Mesenchymal stem cell (in vitro differentiated cells and primary cell): Measurements from ENCODE around the gene SOX10.

Source experiments
- DNase-seq: peaks from one replicate; pipeline ENCODE4 v3.0.0-alpha.2; 2013
- H2AFZ ChIP-seq: one replicate; pipeline ENCODE4 v1.6.1; 2013; ENCODE audit warnings: low read depth, mild to moderate bottlenecking, control low read depth, inconsistent platforms, low read length, moderate library complexity
- H2AK5ac ChIP-seq: 2 replicates; pipeline ENCODE4 v1.6.1; 2013; ENCODE audit warnings: low read length, moderate library complexity, mild to moderate bottlenecking, inconsistent platforms; ENCODE audit not compliant: severe bottlenecking
- H2BK120ac ChIP-seq: one replicate; pipeline ENCODE4 v1.6.1; 2013; ENCODE audit warnings: low read depth, mild to moderate bottlenecking, inconsistent platforms, low read length, moderate library complexity
- H2BK12ac ChIP-seq, 2 experiments: one replicate each; pipeline ENCODE4 v1.6.1; 2013; ENCODE audit warnings: inconsistent platforms in 2 of 2, low read length in 2 of 2, mild to moderate bottlenecking in 2 of 2, moderate library complexity in 2 of 2, control low read depth in 1 of 2
- H2BK15ac ChIP-seq: one replicate; pipeline ENCODE4 v1.6.1; 2013; ENCODE audit warnings: mild to moderate bottlenecking, low read depth, inconsistent platforms; ENCODE audit not compliant: poor library complexity, severe bottlenecking
- H2BK5ac ChIP-seq: 2 replicates; pipeline ENCODE4 v1.6.1; 2013; ENCODE audit warnings: low read depth, mild to moderate bottlenecking, low read length, control low read depth, inconsistent platforms; ENCODE audit not compliant: poor library complexity, severe bottlenecking
- H3K14ac ChIP-seq, 2 experiments: one replicate each; pipeline ENCODE4 v1.6.1; 2013; ENCODE audit warnings: inconsistent platforms in 2 of 2, low read length in 2 of 2, control low read depth in 1 of 2, mild to moderate bottlenecking in 1 of 2, moderate library complexity in 1 of 2
- H3K18ac ChIP-seq, 2 experiments: one replicate each; pipeline ENCODE4 v1.6.1; 2013; ENCODE audit warnings: inconsistent platforms in 2 of 2, low read length in 2 of 2, control low read depth in 1 of 2, low read depth in 1 of 2, mild to moderate bottlenecking in 1 of 2
- H3K23ac ChIP-seq, 2 experiments: one replicate each; pipeline ENCODE4 v1.6.1; 2013; ENCODE audit warnings: inconsistent platforms in 2 of 2, low read length in 2 of 2, mild to moderate bottlenecking in 2 of 2, moderate library complexity in 2 of 2, control low read depth in 1 of 2
- H3K27ac ChIP-seq: 2 replicates; pipeline ENCODE4 v1.5.1; 2013; ENCODE audit warnings: mild to moderate bottlenecking, moderate library complexity, low read length, control low read depth, inconsistent platforms; ENCODE audit not compliant: poor library complexity, severe bottlenecking
- H3K27me3 ChIP-seq, 2 experiments: 2 replicates each; pipeline versions ENCODE4 v1.6.1 to v1.7.0; 2013; ENCODE audit warnings: low read length in 2 of 2, mild to moderate bottlenecking in 2 of 2, moderate library complexity in 2 of 2, control low read depth in 1 of 2, inconsistent platforms in 1 of 2; ENCODE audit not compliant: control insufficient read depth in 1 of 2, insufficient read depth in 1 of 2
- H3K36me3 ChIP-seq, 2 experiments: 2 replicates each; pipeline versions ENCODE4 v1.6.1 to v1.7.0; 2013; ENCODE audit warnings: low read length in 2 of 2, control low read depth in 1 of 2, inconsistent platforms in 1 of 2, low read depth in 1 of 2, mild to moderate bottlenecking in 1 of 2; ENCODE audit not compliant: insufficient read depth in 2 of 2, control insufficient read depth in 1 of 2
- H3K4ac ChIP-seq, 2 experiments: one replicate each; pipeline ENCODE4 v1.6.1; 2013; ENCODE audit warnings: inconsistent platforms in 2 of 2, low read length in 2 of 2, mild to moderate bottlenecking in 2 of 2, moderate library complexity in 2 of 2, control low read depth in 1 of 2, low read depth in 1 of 2
- H3K4me1 ChIP-seq: 2 replicates; pipeline ENCODE4 v1.6.1; 2013; ENCODE audit warnings: low read depth, low read length, control low read depth; ENCODE audit not compliant: control insufficient read depth, insufficient read depth
- H3K4me2 ChIP-seq: 2 replicates; pipeline ENCODE4 v1.6.1; 2013; ENCODE audit warnings: low read length, mild to moderate bottlenecking, inconsistent platforms; ENCODE audit not compliant: poor library complexity, severe bottlenecking
- H3K4me3 ChIP-seq, 2 experiments: 2 replicates each; pipeline versions ENCODE4 v1.5.1 to v1.7.0; 2013; ENCODE audit warnings: low read length in 2 of 2, mild to moderate bottlenecking in 2 of 2, control low read depth in 1 of 2, low read depth in 1 of 2; ENCODE audit not compliant: insufficient read depth in 1 of 2
- H3K79me1 ChIP-seq: replicated peaks from 2 replicates; pipeline ENCODE4 v1.6.1; 2013; ENCODE audit warnings: mild to moderate bottlenecking, control low read depth, low read length, inconsistent platforms; ENCODE audit not compliant: poor library complexity, severe bottlenecking
- H3K9ac ChIP-seq: 2 replicates; pipeline ENCODE4 v1.7.0; 2013; ENCODE audit warnings: mild to moderate bottlenecking, low read length, moderate library complexity
- H3K9me3 ChIP-seq: 2 replicates; pipeline ENCODE4 v1.7.0; 2013; ENCODE audit warnings: mild to moderate bottlenecking, low read length; ENCODE audit not compliant: control insufficient read depth
- H4K8ac ChIP-seq: one replicate; pipeline ENCODE4 v1.6.1; 2013; ENCODE audit warnings: inconsistent platforms, mild to moderate bottlenecking, low read length, moderate library complexity
- H4K91ac ChIP-seq: one replicate; pipeline ENCODE4 v1.6.1; 2013; ENCODE audit warnings: mild to moderate bottlenecking, low read length, inconsistent platforms
- whole genome bisulfite sequencing: methylation state at CpG from one replicate; pipeline ENCODE4 v1.1.7; 2013; ENCODE audit warnings: mixed read lengths; 5-methylcytosine and 5-hydroxymethylcytosine counted together

SOX10 gene

DNA sequence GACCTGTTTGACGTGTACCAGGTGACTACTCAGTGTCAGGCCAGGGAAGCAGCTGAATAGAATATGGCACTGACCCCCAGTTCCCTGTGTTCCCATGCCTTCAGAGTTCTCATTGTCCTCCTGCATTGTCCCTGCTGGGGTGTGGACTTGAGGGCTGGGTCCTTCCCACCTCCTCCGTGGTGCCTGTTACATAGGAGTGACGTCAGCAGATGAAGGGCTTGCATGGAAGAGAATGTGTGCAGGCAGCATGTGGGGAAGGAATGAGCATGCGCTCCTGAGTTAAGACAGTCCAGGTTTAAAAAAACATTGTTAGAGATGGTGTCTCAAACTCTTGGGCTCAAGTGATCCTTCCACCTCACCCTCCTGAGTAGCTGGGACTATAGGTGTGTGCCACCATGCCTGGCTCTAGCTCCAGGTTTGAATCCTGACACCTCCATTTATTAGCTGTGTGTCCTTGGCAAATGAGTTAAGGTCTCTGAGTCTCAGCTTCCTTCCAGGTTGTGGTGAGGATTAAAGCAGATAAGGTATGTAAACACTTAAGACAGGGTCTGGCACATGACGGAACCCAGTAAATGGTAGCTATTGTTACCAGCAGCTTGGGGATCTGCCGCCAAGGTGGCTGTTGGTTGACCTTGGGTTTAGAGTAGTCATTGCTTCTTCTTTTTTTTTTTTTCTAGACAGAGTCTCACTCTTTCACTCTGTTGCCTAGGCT is 7.5 kb upstream of the SOX10 start:
- Histone ChIP-seq H3K79me1 (no peaks in the 10 kb centered on the region), H3K18ac (no peak overlapping the region), H3K9ac (no peak overlapping the region), H3K36me3 (no peaks in the 10 kb centered on the region), H3K4ac (no peak overlapping the region), H3K9me3 (no peaks in the 10 kb centered on the region), H4K91ac (no peak overlapping the region), H2AK5ac (no peak overlapping the region), H2BK15ac (no peak overlapping the region), H4K8ac (no peak overlapping the region), H3K27me3 (peaks cover 3 to 31% of the 10 kb centered on the region in 2 experiments), H3K14ac (peak overlapping the region in 1 of 2 experiments; percentile 64), H3K23ac (no peak overlapping the region), H3K27ac (no peak overlapping the region), H2BK12ac (no peak overlapping the region), H3K4me2 (no peak overlapping the region), H3K4me1 (no peaks in the 10 kb centered on the region), H3K4me3 (no peak overlapping the region), H2BK5ac (no peak overlapping the region), H2AFZ (no peak overlapping the region), H2BK120ac (no peak overlapping the region)
- 85% methylated on average over 6 of the region's 6 CpGs for WGBS
- no peak for DNase-seq

DNA sequence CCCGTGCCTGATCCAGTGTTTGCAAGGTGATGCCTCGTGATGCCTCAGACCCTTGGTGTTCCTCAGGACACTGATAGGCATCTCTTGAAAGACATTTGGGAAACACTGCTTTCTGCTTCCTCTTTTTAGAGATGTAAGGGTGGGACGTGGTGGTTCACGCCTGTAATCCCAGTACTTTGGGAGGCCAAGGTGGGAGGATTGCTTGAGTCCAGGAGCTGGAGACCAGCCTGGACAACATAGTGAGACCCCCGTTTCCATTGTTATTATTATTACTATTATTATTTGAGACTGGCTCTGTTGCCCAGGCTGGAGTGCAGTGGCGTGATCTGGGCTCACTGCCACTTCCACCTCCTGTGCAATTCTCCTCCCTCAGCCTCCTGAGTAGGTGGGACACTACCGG is 6.5 kb upstream of the SOX10 start:
- no peak overlapping the region for H3K27ac ChIP-seq
- H3K4ac ChIP-seq: no peak overlapping the region
- H3K23ac ChIP-seq: no peak overlapping the region
- no peak overlapping the region for H2AFZ ChIP-seq
- H3K14ac ChIP-seq: no peak overlapping the region
- no peak overlapping the region for H2AK5ac ChIP-seq
- no peak overlapping the region for H2BK5ac ChIP-seq
- no peak overlapping the region for H2BK120ac ChIP-seq
- no peak overlapping the region for H2BK15ac ChIP-seq
- no peak for DNase-seq
- H3K36me3 ChIP-seq: peaks cover 0 to 5% of the 10 kb centered on the region in 2 experiments
- H3K79me1 ChIP-seq: no peaks in the 10 kb centered on the region
- H4K91ac ChIP-seq: no peak overlapping the region
- H3K9me3 ChIP-seq: no peaks in the 10 kb centered on the region
- H2BK12ac ChIP-seq: no peak overlapping the region
- no peak overlapping the region for H3K4me2 ChIP-seq
- H4K8ac ChIP-seq: no peak overlapping the region
- no peaks in the 10 kb centered on the region for H3K4me1 ChIP-seq
- H3K4me3 ChIP-seq: no peak overlapping the region
- no peak overlapping the region for H3K9ac ChIP-seq
- WGBS: 91% methylated on average over 5 of the region's 7 CpGs
- H3K18ac ChIP-seq: no peak overlapping the region
- H3K27me3 ChIP-seq: peaks cover under 1 to 21% of the 10 kb centered on the region in 2 experiments

DNA sequence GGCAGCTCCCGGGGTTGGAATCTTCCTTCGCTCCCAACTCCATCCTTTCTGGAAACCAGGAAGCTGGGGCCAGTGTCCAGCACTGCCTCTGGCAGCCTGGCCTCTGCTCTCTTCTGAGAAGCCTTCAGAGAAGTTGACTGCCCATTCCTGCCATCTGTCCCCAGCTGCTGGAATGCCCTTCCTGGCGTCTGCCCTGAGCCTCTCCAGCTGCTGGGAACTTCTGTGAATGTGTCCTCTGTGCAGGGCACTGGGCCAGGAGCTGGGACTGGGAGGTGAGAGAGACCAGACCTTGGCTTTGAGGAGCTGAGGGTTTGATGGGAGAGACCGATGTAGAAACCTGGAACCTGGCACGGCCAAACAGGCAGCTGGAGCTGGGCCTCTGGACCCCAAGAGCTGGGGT is 5.9 kb upstream of the SOX10 start:
- no peak overlapping the region for H3K23ac ChIP-seq
- H3K4me3 ChIP-seq: no peak overlapping the region
- WGBS: 88% methylated on average over 5 of the region's 5 CpGs

DNA sequence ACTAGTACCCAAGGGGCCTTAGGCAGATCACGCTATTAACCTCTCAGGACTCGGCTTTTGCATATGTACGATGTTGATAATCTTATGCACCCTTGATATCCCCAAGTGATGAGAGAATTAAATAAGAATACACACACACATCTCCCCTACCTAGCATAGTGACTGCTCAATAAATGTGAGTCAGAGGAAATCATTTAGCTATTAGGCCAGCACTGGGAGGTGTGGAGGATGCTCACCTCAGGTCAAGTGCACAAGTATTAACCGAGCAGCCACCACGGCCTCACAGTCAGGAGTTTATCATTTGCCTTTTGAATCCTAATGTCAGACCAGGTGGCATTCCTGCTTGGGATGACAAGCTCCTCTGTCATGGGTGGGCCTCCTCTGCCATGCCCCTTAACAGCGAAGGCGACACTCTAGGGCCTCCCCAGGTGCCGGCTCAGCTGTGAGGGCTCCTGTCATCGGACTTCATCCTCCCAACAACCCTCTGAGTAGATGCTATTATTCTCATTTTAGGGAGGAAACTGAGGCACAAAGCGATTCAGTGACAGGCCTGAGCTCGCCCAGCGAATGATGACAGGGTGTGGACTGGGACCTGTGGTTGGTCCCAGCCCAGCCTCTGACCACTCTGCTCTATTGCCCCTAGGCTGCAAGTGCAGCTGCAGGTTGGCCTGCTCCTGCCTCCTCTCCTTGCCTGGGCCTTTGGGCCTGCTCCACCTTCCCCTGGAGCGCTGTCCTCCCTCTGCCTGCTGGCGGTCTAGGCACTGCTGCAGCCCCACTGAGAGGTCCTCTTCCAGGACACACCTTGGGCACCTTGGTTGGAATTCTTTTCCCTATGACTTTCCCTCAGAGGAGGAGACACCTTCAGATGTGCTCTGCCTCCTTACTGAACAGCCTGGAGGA is 5.0 kb upstream of the SOX10 start:
- WGBS: 91% methylated on average over 11 of the region's 14 CpGs

More for the DNA sequence above, 5.9 kb upstream of the SOX10 start:
- Histone ChIP-seq H3K27me3 (peaks cover 0 to 16% of the 10 kb centered on the region in 2 experiments), H3K18ac (no peak overlapping the region), H4K8ac (no peak overlapping the region), H2AK5ac (no peak overlapping the region), H3K9ac (no peak overlapping the region), H4K91ac (no peak overlapping the region), H3K79me1 (no peaks in the 10 kb centered on the region), H3K4ac (no peak overlapping the region), H2AFZ (no peak overlapping the region), H3K14ac (no peak overlapping the region), H3K4me1 (no peaks in the 10 kb centered on the region), H3K27ac (no peak overlapping the region), H3K4me2 (no peak overlapping the region), H2BK5ac (no peak overlapping the region), H2BK12ac (no peak overlapping the region), H3K36me3 (peaks cover 0 to 5% of the 10 kb centered on the region in 2 experiments), H2BK15ac (no peak overlapping the region), H2BK120ac (no peak overlapping the region), H3K9me3 (no peaks in the 10 kb centered on the region)
- no peak for DNase-seq

More for the DNA sequence above, 5.0 kb upstream of the SOX10 start:
- Histone ChIP-seq H2AK5ac (no peak overlapping the region), H2BK5ac (no peak overlapping the region), H3K27ac (no peak overlapping the region), H3K23ac (no peak overlapping the region), H4K91ac (no peak overlapping the region), H3K36me3 (peaks cover 0 to 9% of the 10 kb centered on the region in 2 experiments), H3K27me3 (peaks cover 0 to 16% of the 10 kb centered on the region in 2 experiments), H3K4me3 (no peak overlapping the region), H4K8ac (no peak overlapping the region), H2BK15ac (no peak overlapping the region), H3K4ac (no peak overlapping the region), H3K9ac (no peak overlapping the region), H2BK12ac (no peak overlapping the region), H2BK120ac (no peak overlapping the region), H3K18ac (no peak overlapping the region), H3K79me1 (no peaks in the 10 kb centered on the region), H3K9me3 (no peaks in the 10 kb centered on the region), H3K14ac (no peak overlapping the region), H2AFZ (no peak overlapping the region), H3K4me2 (no peak overlapping the region), H3K4me1 (no peaks in the 10 kb centered on the region)
- DNase-seq: no peak
